H9 (cell line): ENCODE measurements around the gene MAPK8IP1. TPM values are rescaled to one million over a fixed set of nuclear protein-coding genes. Genes with fewer than 3 reads are reported as not detected.
A peak's percentile ranks its signal among the peaks of the same experiment; 100 is the strongest.

Source experiments
- DNase-seq: peaks from one replicate; pipeline ENCODE4 v3.0.0-alpha.2; 2017
- H2AFZ ChIP-seq: one replicate; pipeline ENCODE4 v1.6.1; 2013; ENCODE audit warnings: mild to moderate bottlenecking, low read length, control low read depth, moderate library complexity
- H2AK5ac ChIP-seq: 2 replicates; pipeline ENCODE4 v1.6.1; 2013; ENCODE audit warnings: low read length, control low read depth, mixed read lengths; ENCODE audit not compliant: insufficient read length
- H2BK120ac ChIP-seq: one replicate; pipeline ENCODE4 v1.6.1; 2013; ENCODE audit warnings: low read depth, mild to moderate bottlenecking, low read length, control low read depth, inconsistent platforms; ENCODE audit not compliant: poor library complexity, severe bottlenecking
- H2BK12ac ChIP-seq: 2 replicates; pipeline ENCODE4 v1.6.1; 2013; ENCODE audit warnings: low read length, control low read depth, mixed read lengths, low read depth; ENCODE audit not compliant: insufficient read length
- H2BK15ac ChIP-seq: 2 replicates; pipeline ENCODE4 v1.6.1; 2013; ENCODE audit warnings: low read depth, low read length, control low read depth
- H2BK20ac ChIP-seq: one replicate; pipeline ENCODE4 v1.6.1; 2013; ENCODE audit warnings: low read depth, mild to moderate bottlenecking, low read length, control low read depth, inconsistent platforms; ENCODE audit not compliant: poor library complexity, severe bottlenecking
- H2BK5ac ChIP-seq: 2 replicates; pipeline ENCODE4 v1.6.1; 2013; ENCODE audit warnings: low read length, control low read depth, mixed read lengths; ENCODE audit not compliant: insufficient read length
- H3K14ac ChIP-seq: 2 replicates; pipeline ENCODE4 v1.6.1; 2013; ENCODE audit warnings: low read length, control low read depth; ENCODE audit not compliant: insufficient read depth
- H3K18ac ChIP-seq: 2 replicates; pipeline ENCODE4 v1.6.1; 2013; ENCODE audit warnings: low read depth, mild to moderate bottlenecking, mixed read lengths, low read length, control low read depth; ENCODE audit not compliant: insufficient read length
- H3K23ac ChIP-seq: 2 replicates; pipeline ENCODE4 v1.6.1; 2013; ENCODE audit warnings: low read length, control low read depth, mixed read lengths, low read depth; ENCODE audit not compliant: insufficient read length
- H3K23me2 ChIP-seq: 2 replicates; pipeline ENCODE4 v1.6.1; 2013; ENCODE audit warnings: low read depth, mild to moderate bottlenecking, mixed read lengths, low read length, control low read depth; ENCODE audit not compliant: insufficient read length, poor library complexity, severe bottlenecking
- H3K27ac ChIP-seq: 2 replicates; pipeline ENCODE4 v1.5.1; 2013; ENCODE audit warnings: low read length, control low read depth, mixed read lengths, low read depth; ENCODE audit not compliant: insufficient read length
- H3K27me3 ChIP-seq: 2 replicates; pipeline ENCODE4 v1.6.1; 2013; ENCODE audit warnings: low read length, control low read depth, inconsistent platforms; ENCODE audit not compliant: insufficient read depth
- H3K4ac ChIP-seq: 2 replicates; pipeline ENCODE4 v1.6.1; 2013; ENCODE audit warnings: low read depth, mild to moderate bottlenecking, control low read depth, inconsistent platforms, low read length, moderate library complexity
- H3K4me1 ChIP-seq: 2 replicates; pipeline ENCODE4 v1.6.1; 2013; ENCODE audit warnings: low read length, control low read depth, inconsistent platforms; ENCODE audit not compliant: insufficient read depth
- H3K4me2 ChIP-seq: 2 replicates; pipeline ENCODE4 v1.6.1; 2013; ENCODE audit warnings: low read length, control low read depth, mixed read lengths; ENCODE audit not compliant: insufficient read length, insufficient read depth
- H3K56ac ChIP-seq: 2 replicates; pipeline ENCODE4 v1.6.1; 2013; ENCODE audit warnings: low read depth, mild to moderate bottlenecking, mixed read lengths, low read length, control low read depth; ENCODE audit not compliant: insufficient read length
- H3K79me1 ChIP-seq: 2 replicates; pipeline ENCODE4 v1.6.1; 2013; ENCODE audit warnings: low read depth, mild to moderate bottlenecking, moderate library complexity, low read length, control low read depth, inconsistent platforms; ENCODE audit not compliant: insufficient read depth, poor library complexity, severe bottlenecking
- H3K79me2 ChIP-seq: 2 replicates; pipeline ENCODE4 v1.6.1; 2013; ENCODE audit warnings: low read length, control low read depth, inconsistent platforms; ENCODE audit not compliant: insufficient read depth
- H3K9ac ChIP-seq: 2 replicates; pipeline ENCODE4 v1.6.1; 2013; ENCODE audit warnings: low read length, control low read depth, mixed read lengths; ENCODE audit not compliant: insufficient read length; ENCODE audit errors: extremely low read depth
- H3K9me3 ChIP-seq: one replicate; pipeline ENCODE4 v1.6.1; 2013; ENCODE audit warnings: low read depth, low read length, inconsistent platforms; ENCODE audit not compliant: control insufficient read depth
- H3T11ph ChIP-seq: one replicate; pipeline ENCODE4 v1.6.1; 2013; ENCODE audit warnings: mild to moderate bottlenecking, low read length, control low read depth, inconsistent platforms
- H4K20me1 ChIP-seq: one replicate; pipeline ENCODE4 v1.6.1; 2013; ENCODE audit not compliant: control insufficient read depth, insufficient read length, insufficient read depth
- H4K5ac ChIP-seq: 2 replicates; pipeline ENCODE4 v1.6.1; 2013; ENCODE audit warnings: low read depth, mild to moderate bottlenecking, mixed read lengths, low read length, control low read depth; ENCODE audit not compliant: insufficient read length
- H4K8ac ChIP-seq: replicated peaks from 2 replicates; pipeline ENCODE4 v1.6.1; 2013; ENCODE audit warnings: low read length, control low read depth, mixed read lengths, low read depth; ENCODE audit not compliant: insufficient read length
- H4K91ac ChIP-seq: 2 replicates; pipeline ENCODE4 v1.6.1; 2013; ENCODE audit warnings: low read depth, mild to moderate bottlenecking, moderate library complexity, mixed read lengths, low read length, control low read depth; ENCODE audit not compliant: insufficient read length
- H3K27ac Mint-ChIP-seq, 3 experiments: 2 replicates in 2 of 3; 3 replicates in 1 of 3; pipeline ENCODE4 v1.8.0; 2020 to 2021; ENCODE audit warnings: mixed read lengths in 3 of 3, mild to moderate bottlenecking in 1 of 3, moderate library complexity in 1 of 3
- H3K27me3 Mint-ChIP-seq: 2 replicates; pipeline ENCODE4 v1.8.0; 2021; ENCODE audit warnings: low read depth, mild to moderate bottlenecking, moderate library complexity, mixed read lengths
- H3K36me3 Mint-ChIP-seq, 3 experiments: 2 replicates in 2 of 3; 3 replicates in 1 of 3; pipeline ENCODE4 v1.8.0; 2020 to 2021; ENCODE audit warnings: low read depth in 3 of 3, mixed read lengths in 3 of 3; ENCODE audit not compliant: insufficient read depth in 1 of 3
- H3K4me1 Mint-ChIP-seq, 2 experiments: 2 replicates each; pipeline ENCODE4 v1.8.0; 2020; ENCODE audit warnings: mixed read lengths in 2 of 2
- H3K4me3 Mint-ChIP-seq, 2 experiments: 2 replicates in 1 of 2; 3 replicates in 1 of 2; pipeline ENCODE4 v1.8.0; 2020 to 2021; ENCODE audit warnings: mild to moderate bottlenecking in 2 of 2, mixed read lengths in 2 of 2, moderate library complexity in 1 of 2
- H3K9me3 Mint-ChIP-seq, 2 experiments: 2 replicates in 1 of 2; 3 replicates in 1 of 2; pipeline ENCODE4 v1.8.0; 2020; ENCODE audit warnings: mild to moderate bottlenecking in 2 of 2, mixed read lengths in 2 of 2, moderate library complexity in 1 of 2
- CTCF ChIP-seq: fragments of 200-600 bp; sonication (generic); conservative IDR thresholded peaks from 3 replicates; pipeline ENCODE4 v1.8.0; 2021; ENCODE audit warnings: antibody characterized with exemption, mild to moderate bottlenecking
- WGBS: extraction: QIAGEN DNeasy Blood & Tissue Kit; methylation state at CpG from one replicate; pipeline ENCODE4 v1.1.7; 2013; ENCODE audit warnings: missing lambda C conversion rate, low lambda C conversion rate, mixed read lengths; ENCODE audit not compliant: insufficient read length; ENCODE audit errors: extremely low coverage; 5-methylcytosine and 5-hydroxymethylcytosine counted together
- total RNA-seq: library from RNA; stranded (reverse); gene quantifications from 2 replicates; pipeline ENCODE4 v1.2.1, GENCODE V29; 2021

MAPK8IP1 gene
- total RNA-seq, 1 experiment from 2014 or later: 30.2 TPM

- Histone ChIP-seq H3K27ac (no peak overlapping the region), H3K18ac (no peak overlapping the region), H3K14ac (no peak overlapping the region), H3K4me1 (no peaks in the 10 kb centered on the region), H4K20me1 (no peaks in the 10 kb centered on the region), H3K23me2 (peaks cover 5% of the 10 kb centered on the region), H3K79me2 (no peaks in the 10 kb centered on the region; the same call in 1 of the 2 replicates), H3T11ph (no peak overlapping the region), H3K27me3 (no peaks in the 10 kb centered on the region; the same call in 1 of the 2 replicates), H2BK5ac (no peak overlapping the region), H2BK15ac (no peak overlapping the region), H3K4me2 (no peak overlapping the region), H2BK20ac (no peak overlapping the region), H3K79me1 (no peaks in the 10 kb centered on the region), H2AK5ac (no peak overlapping the region), H4K8ac (no peak overlapping the region), H3K4ac (no peak overlapping the region), H3K56ac (no peak overlapping the region), H2AFZ (no peak overlapping the region), H4K5ac (no peak overlapping the region), H4K91ac (no peak overlapping the region), H3K9me3 (no peaks in the 10 kb centered on the region), H3K9ac (no peak overlapping the region), H3K23ac (no peak overlapping the region), H2BK12ac (no peak overlapping the region), H2BK120ac (no peak overlapping the region)
- Mint-ChIP-seq H3K4me3 (peak overlapping the region; percentile 64 to 72), H3K9me3 (no peaks in the 10 kb centered on the region; a peak in 1 of 5 replicates), H3K27ac (peak overlapping the region in 1 of 3 experiments; percentile 15; a peak in 2 of 7 replicates), H3K36me3 (peaks cover 22 to 48% (median 44%) of the 10 kb centered on the region in 3 experiments), H3K4me1 (peaks cover 30 to 36% of the 10 kb centered on the region in 2 experiments), H3K27me3 (peaks cover 2% of the 10 kb centered on the region; the same call in 1 of the 2 replicates)
- peak; percentile 20 for DNase-seq
- no CpG with 5 or more reads among the region's 22 CpGs for WGBS
- no peak for TF ChIP-seq CTCF
Observed at GRCh38 chr11:45924036-45924915, 38.8 kb downstream of the MAPK8IP1 start.
